ENCODE data around the gene RREB1.

The RREB1 gene

GRCh38 chr6:7229376-7230326 is 121.9 kb downstream of the RREB1 start:
- DNase-seq: no peak

- no peak for DNase-seq
Observed at GRCh38 chr6:7230327-7230691, 122.5 kb downstream of the RREB1 start.

DNA sequence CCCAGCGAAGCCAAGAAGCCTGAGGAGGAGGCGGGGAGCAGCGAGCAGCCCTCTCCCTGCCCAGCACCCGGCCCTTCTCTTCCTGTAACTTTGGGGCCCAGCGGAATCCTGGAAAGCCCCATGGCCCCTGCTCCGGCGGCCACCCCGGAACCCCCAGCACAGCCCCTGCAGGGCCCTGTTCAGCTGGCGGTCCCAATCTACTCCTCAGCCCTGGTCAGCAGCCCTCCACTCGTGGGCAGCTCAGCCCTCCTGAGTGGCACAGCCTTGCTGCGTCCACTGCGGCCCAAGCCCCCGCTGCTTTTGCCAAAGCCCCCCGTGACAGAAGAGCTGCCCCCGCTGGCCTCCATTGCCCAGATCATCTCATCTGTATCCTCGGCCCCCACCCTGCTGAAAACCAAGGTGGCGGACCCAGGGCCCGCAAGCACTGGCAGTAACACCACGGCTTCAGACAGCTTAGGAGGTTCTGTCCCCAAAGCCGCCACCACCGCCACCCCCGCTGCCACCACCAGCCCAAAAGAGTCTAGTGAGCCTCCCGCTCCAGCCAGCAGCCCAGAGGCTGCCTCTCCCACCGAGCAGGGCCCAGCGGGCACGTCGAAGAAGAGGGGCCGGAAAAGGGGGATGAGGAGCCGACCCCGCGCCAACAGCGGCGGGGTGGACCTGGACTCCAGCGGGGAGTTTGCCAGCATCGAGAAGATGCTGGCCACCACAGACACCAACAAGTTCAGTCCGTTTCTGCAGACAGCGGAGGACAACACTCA is 123.4 kb downstream of the RREB1 start:
- no peak for DNase-seq

- no peak for DNase-seq
Observed at GRCh38 chr6:7232351-7232750, 124.6 kb downstream of the RREB1 start.

GRCh38 chr6:7234547-7234946 is 126.8 kb downstream of the RREB1 start:
- DNase-seq: no peak

GRCh38 chr6:7235712-7236305 is 128.0 kb downstream of the RREB1 start:
- DNase-seq: no peak

GRCh38 chr6:7236306-7237209 is 128.8 kb downstream of the RREB1 start:
- DNase-seq: no peak

GRCh38 chr6:7237653-7238188 is 130.0 kb downstream of the RREB1 start:
- DNase-seq: no peak

- DNase-seq: no peak
Observed at GRCh38 chr6:7238526-7238899, 130.8 kb downstream of the RREB1 start.

DNA sequence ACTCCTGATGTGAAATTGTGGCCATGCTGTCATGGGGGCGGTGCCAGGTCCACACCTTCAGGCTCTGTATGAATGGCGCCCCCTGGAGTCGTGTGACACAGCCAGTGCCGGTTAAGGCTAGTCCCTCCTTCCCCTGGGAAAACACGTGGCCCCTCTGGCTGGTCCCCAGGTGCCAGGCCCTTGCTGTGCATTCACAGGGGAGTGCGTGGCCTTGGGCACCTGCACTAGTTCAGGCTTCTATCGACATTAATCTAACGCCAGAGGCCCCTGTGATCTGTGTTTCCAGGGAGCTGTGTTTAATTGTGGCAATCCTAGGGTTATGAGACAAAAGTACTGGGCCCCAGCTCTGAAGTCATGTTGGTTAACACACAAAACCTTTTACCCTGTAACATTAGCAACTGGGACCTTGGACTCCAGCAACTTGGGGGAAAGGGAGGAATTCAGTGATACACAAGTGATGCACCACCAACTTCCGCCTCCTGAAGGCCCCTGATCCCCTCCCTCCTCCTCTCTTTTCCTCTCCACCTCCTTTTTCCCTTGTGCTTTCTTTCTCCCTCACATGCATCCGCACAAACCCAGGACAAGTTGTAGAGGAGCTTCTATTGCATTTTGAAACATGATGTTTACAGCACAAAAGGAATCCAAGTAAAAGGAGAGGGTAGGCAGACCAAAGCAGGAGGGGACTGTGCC is 131.3 kb downstream of the RREB1 start:
- peak; percentile 84 for DNase-seq

- no peak for DNase-seq
Observed at GRCh38 chr6:7239590-7239948, 131.8 kb downstream of the RREB1 start.

- no peak for DNase-seq
Observed at GRCh38 chr6:7240351-7240750, 132.6 kb downstream of the RREB1 start.

GRCh38 chr6:7241160-7241559 is 133.4 kb downstream of the RREB1 start:
- DNase-seq: no peak

- DNase-seq: peak; percentile 37
Observed at GRCh38 chr6:7241709-7242645, 134.2 kb downstream of the RREB1 start.

DNA sequence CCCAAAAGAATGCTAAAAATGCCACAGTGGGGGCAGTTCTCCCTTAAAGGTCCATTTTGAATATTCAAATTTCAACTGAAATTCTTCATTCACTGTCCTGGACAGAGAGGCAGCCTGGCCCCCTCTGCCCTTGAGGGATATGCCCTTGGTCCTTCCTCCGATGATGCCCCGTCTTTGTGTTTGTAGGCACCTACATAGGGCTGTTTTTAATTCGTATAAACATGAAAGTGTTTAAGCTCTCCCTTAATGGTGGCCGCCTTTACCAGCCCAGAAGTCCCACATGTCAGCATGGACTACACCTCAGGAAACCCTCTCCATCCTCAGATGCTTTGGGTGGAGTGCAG is 135.0 kb downstream of the RREB1 start:
- no peak for DNase-seq

GRCh38 chr6:7243179-7243981 is 135.6 kb downstream of the RREB1 start:
- DNase-seq: peak; percentile 94

DNA sequence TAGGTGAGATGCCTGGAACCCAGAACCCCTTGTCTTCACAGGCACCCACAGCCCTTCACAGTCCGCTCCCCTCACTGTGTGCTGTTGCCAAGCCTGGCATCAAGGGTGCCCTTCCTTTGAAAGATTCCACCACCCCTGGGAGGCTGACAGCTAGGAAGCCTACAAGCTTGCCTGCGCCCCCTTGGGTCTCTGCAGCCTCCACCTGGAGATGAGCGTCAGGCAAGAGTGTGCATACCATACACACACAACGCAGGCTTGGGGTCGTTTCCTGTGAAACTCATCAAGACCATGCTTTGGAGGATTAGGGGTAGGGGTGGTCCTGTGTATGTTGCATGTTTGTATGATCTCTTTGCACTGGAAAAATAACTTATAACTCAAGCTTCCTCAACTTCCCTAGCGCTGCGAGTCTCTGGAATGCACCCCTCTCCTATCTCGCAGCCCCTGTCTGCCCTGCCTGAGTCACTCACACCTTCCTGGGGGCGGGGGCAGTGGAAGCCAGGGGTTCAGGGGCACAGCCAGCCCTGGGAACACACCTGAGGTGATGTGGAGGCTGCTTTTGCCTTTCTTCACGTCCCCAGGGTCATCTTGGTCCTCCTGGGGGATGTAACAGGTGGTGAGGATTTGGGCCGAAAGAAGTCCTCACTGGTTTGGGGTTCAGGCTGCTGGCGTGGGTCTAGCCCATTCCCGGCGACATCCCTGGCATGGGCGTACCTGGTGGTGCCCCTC is 138.1 kb downstream of the RREB1 start:
- DNase-seq: no peak

- DNase-seq: no peak
Observed at GRCh38 chr6:7246401-7247178, 138.8 kb downstream of the RREB1 start.

DNA sequence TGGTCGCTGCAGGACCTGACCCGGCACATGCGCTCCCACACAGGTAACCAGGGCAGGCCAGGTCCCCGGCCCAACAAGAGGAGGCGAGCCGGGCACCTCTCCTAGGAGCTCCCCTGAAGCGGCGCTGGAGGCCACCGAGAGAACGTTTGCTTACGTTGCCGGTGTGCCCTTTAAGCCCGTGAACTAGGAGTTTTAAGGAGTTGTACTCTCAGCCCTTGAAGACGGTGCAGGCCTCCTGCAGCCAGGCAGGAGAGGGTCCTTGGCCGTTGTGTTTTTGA is 139.4 kb downstream of the RREB1 start:
- no peak for DNase-seq
